H1 (cell line): ENCODE results near the gene USP6. TPM values are rescaled to one million over a fixed set of nuclear protein-coding genes. Genes with fewer than 3 reads are reported as not detected.

Experiments
- CTCF ChIA-PET: fragments of 300-600 bp; sonication (Branson Sonifier 250); formaldehyde crosslinking; loops from one replicate; lab custom pipeline; 2021; ENCODE audit not compliant: partially characterized antibody; lab: Charles Lee
- POLR2A ChIA-PET: fragments of 300-600 bp; sonication (Branson Sonifier 250); formaldehyde crosslinking; loops from one replicate; lab custom pipeline; 2021; ENCODE audit warnings: inconsistent platforms; ENCODE audit not compliant: partially characterized antibody; lab: Charles Lee
- DNase-seq, 2 experiments: peaks; one replicate each; pipeline versions ENCODE4 v3.0.0 to v3.0.0-alpha.2; 2010 to 2022; ENCODE audit warnings: low spot score in 2 of 2, low read depth in 1 of 2, mixed read lengths in 1 of 2
- FAIRE-seq: peaks from 2 replicates; lab custom pipeline; 2011; peaks lifted over from hg19 to GRCh38; lab: Jason Lieb, UNC
- H2AFZ ChIP-seq: 2 replicates; pipeline ENCODE4 v1.8.1; 2012; ENCODE audit warnings: low read length, inconsistent platforms
- H2AK5ac ChIP-seq: 2 replicates; pipeline ENCODE4 v1.6.1; 2013; ENCODE audit warnings: low read depth, low read length
- H2BK120ac ChIP-seq: replicated peaks from 2 replicates; pipeline ENCODE3; 2013; ENCODE audit warnings: low read depth, low read length, inconsistent platforms
- H2BK12ac ChIP-seq: 2 replicates; pipeline ENCODE4 v1.6.1; 2013; ENCODE audit warnings: low read depth, low read length
- H2BK15ac ChIP-seq: 2 replicates; pipeline ENCODE4 v1.6.1; 2013; ENCODE audit warnings: low read length
- H2BK20ac ChIP-seq: 2 replicates; pipeline ENCODE4 v1.6.1; 2013; ENCODE audit warnings: low read length
- H2BK5ac ChIP-seq: 2 replicates; pipeline ENCODE4 v1.6.1; 2013; ENCODE audit warnings: low read depth, low read length
- H3K14ac ChIP-seq: 2 replicates; pipeline ENCODE4 v1.6.1; 2013; ENCODE audit warnings: inconsistent platforms; ENCODE audit not compliant: insufficient read length
- H3K18ac ChIP-seq: 2 replicates; pipeline ENCODE4 v1.6.1; 2013; ENCODE audit warnings: low read length; ENCODE audit errors: extremely low read depth
- H3K23ac ChIP-seq: 2 replicates; pipeline ENCODE4 v1.6.1; 2013; ENCODE audit warnings: inconsistent platforms; ENCODE audit not compliant: insufficient read length
- H3K23me2 ChIP-seq: 2 replicates; pipeline ENCODE4 v1.6.1; 2013; ENCODE audit warnings: low read depth, low read length
- H3K27ac ChIP-seq: 2 replicates; pipeline ENCODE4 v1.6.1; 2011; ENCODE audit warnings: low read depth, low read length, inconsistent platforms
- H3K27me3 ChIP-seq, 4 experiments: replicated peaks in 1 of 4; 1 replicate in 1 of 4; 2 replicates in 3 of 4; pipeline versions ENCODE4 v1.6.1 to v1.8.1; 2011 to 2013; ENCODE audit warnings: low read length in 3 of 4, mild to moderate bottlenecking in 3 of 4, inconsistent platforms in 2 of 4, mixed read lengths in 2 of 4, moderate library complexity in 1 of 4; ENCODE audit not compliant: control insufficient read depth in 3 of 4, insufficient read depth in 3 of 4; ENCODE audit errors: extremely low read depth in 1 of 4
- H3K36me3 ChIP-seq, 4 experiments: 2 replicates each; pipeline versions ENCODE4 v1.6.1 to v1.8.1; 2011 to 2013; ENCODE audit warnings: mild to moderate bottlenecking in 4 of 4, low read length in 3 of 4, moderate library complexity in 2 of 4, control low read depth in 1 of 4, inconsistent platforms in 1 of 4; ENCODE audit not compliant: insufficient read depth in 4 of 4, control insufficient read depth in 2 of 4
- H3K4ac ChIP-seq: replicated peaks from 2 replicates; pipeline ENCODE3; 2013; ENCODE audit warnings: low read length, low read depth, mixed read lengths, inconsistent platforms; ENCODE audit not compliant: insufficient read length
- H3K4me1 ChIP-seq, 4 experiments: replicated peaks in 1 of 4; 1 replicate in 1 of 4; 2 replicates in 3 of 4; pipeline versions ENCODE4 v1.6.1 to v1.8.1; 2011 to 2013; ENCODE audit warnings: low read length in 3 of 4, inconsistent platforms in 2 of 4, mixed read lengths in 1 of 4; ENCODE audit not compliant: insufficient read depth in 4 of 4, control insufficient read depth in 3 of 4
- H3K4me2 ChIP-seq, 2 experiments: 2 replicates each; pipeline versions ENCODE4 v1.6.1 to v1.8.1; 2011 to 2013; ENCODE audit warnings: low read depth in 2 of 2, low read length in 2 of 2, control low read depth in 1 of 2, inconsistent platforms in 1 of 2, mild to moderate bottlenecking in 1 of 2; ENCODE audit not compliant: insufficient read depth in 1 of 2
- H3K4me3 ChIP-seq, 4 experiments: fragments of 200-600, 300-600 bp in 1 of 4; sonication (generic), shearing (Covaris generic), sonication (Bioruptor Twin) in 1 of 4; 2 replicates each; pipeline versions ENCODE4 v1.5.1 to v1.8.1; 2011 to 2016; ENCODE audit warnings: low read length in 4 of 4, low read depth in 3 of 4, control low read depth in 2 of 4, inconsistent platforms in 2 of 4, mild to moderate bottlenecking in 2 of 4, mixed read lengths in 1 of 4, moderate library complexity in 1 of 4; ENCODE audit not compliant: insufficient read depth in 2 of 4; ENCODE audit errors: extremely low read depth in 1 of 4
- H3K56ac ChIP-seq: replicated peaks from 2 replicates; pipeline ENCODE3; 2013; ENCODE audit warnings: low read depth, mild to moderate bottlenecking, mixed read lengths, low read length, inconsistent platforms; ENCODE audit not compliant: insufficient read length
- H3K79me1 ChIP-seq: 2 replicates; pipeline ENCODE4 v1.6.1; 2013; ENCODE audit warnings: low read depth, low read length, control low read depth
- H3K79me2 ChIP-seq, 2 experiments: 2 replicates each; pipeline versions ENCODE4 v1.6.1 to v1.8.1; 2012 to 2013; ENCODE audit warnings: low read length in 2 of 2, mild to moderate bottlenecking in 2 of 2, inconsistent platforms in 1 of 2; ENCODE audit not compliant: insufficient read depth in 2 of 2, control insufficient read depth in 1 of 2
- H3K9ac ChIP-seq, 4 experiments: replicated peaks in 1 of 4; 1 replicate in 1 of 4; 2 replicates in 3 of 4; pipeline versions ENCODE4 v1.6.1 to v1.8.1; 2011 to 2013; ENCODE audit warnings: low read depth in 3 of 4, low read length in 3 of 4, control low read depth in 2 of 4, mild to moderate bottlenecking in 2 of 4, moderate library complexity in 2 of 4, inconsistent platforms in 1 of 4; ENCODE audit errors: extremely low read depth in 1 of 4
- H3K9me3 ChIP-seq, 2 experiments: 2 replicates each; pipeline versions ENCODE4 v1.6.1 to v1.8.1; 2012 to 2013; ENCODE audit warnings: mild to moderate bottlenecking in 2 of 2, moderate library complexity in 2 of 2, control low read depth in 1 of 2, inconsistent platforms in 1 of 2, low read depth in 1 of 2, low read length in 1 of 2, mixed read lengths in 1 of 2; ENCODE audit not compliant: insufficient read depth in 2 of 2
- H4K20me1 ChIP-seq, 2 experiments: replicated peaks in 1 of 2; 2 replicates each; pipeline versions ENCODE3 to v1.8.1; 2011 to 2013; ENCODE audit warnings: inconsistent platforms in 2 of 2, low read length in 2 of 2, mild to moderate bottlenecking in 1 of 2; ENCODE audit not compliant: insufficient read depth in 2 of 2, control insufficient read depth in 1 of 2
- H4K5ac ChIP-seq: 2 replicates; pipeline ENCODE4 v1.6.1; 2013; ENCODE audit warnings: low read length, low read depth, mixed read lengths, inconsistent platforms; ENCODE audit not compliant: insufficient read length
- H4K8ac ChIP-seq: 2 replicates; pipeline ENCODE4 v1.8.0; 2013; ENCODE audit warnings: mild to moderate bottlenecking, moderate library complexity, low read length, inconsistent platforms; ENCODE audit not compliant: insufficient read depth; ENCODE audit errors: extremely low read depth
- H4K91ac ChIP-seq: replicated peaks from 2 replicates; pipeline ENCODE3; 2013; ENCODE audit warnings: low read length, mixed read lengths, inconsistent platforms; ENCODE audit not compliant: insufficient read length
- CEBPB ChIP-seq: IDR thresholded peaks from 2 replicates; pipeline ENCODE4 v1.6.1; 2012; ENCODE audit warnings: low read depth, low read length
- KDM1A ChIP-seq: fragments of 200-600, 300-600 bp; sonication (generic); IDR thresholded peaks from 2 replicates; pipeline ENCODE4 v1.7.1; 2016; ENCODE audit warnings: mild to moderate bottlenecking, low read length, borderline replicate concordance
- NRF1 ChIP-seq: IDR thresholded peaks from 2 replicates; pipeline ENCODE4 v1.6.1; 2011; ENCODE audit warnings: mild to moderate bottlenecking, low read depth, low read length, improper control_type of control experiment
- SP1 ChIP-seq: IDR thresholded peaks from 2 replicates; pipeline ENCODE4 v1.6.1; 2011; ENCODE audit warnings: low read depth, low read length
- WGBS, 2 experiments: shearing (Covaris generic) in 1 of 2; methylation state at CpG; one replicate each; pipeline versions ENCODE4 v1.1.6 to v1.1.7; 2013 to 2015; ENCODE audit warnings: low lambda C conversion rate in 2 of 2, mixed read lengths in 2 of 2, inconsistent platforms in 1 of 2, low coverage in 1 of 2, missing lambda C conversion rate in 1 of 2; ENCODE audit not compliant: insufficient replicate concordance in 2 of 2, insufficient coverage in 1 of 2, insufficient read length in 1 of 2; ENCODE audit errors: extremely low coverage in 1 of 2, missing lambda C conversion rate in 1 of 2; 5-methylcytosine and 5-hydroxymethylcytosine counted together
- polyA plus RNA-seq, 7 experiments: library from polyadenylated mRNA; depleted of rRNA in 3 of 7; stranded (reverse) in 5 of 7; unstranded in 2 of 7; fragments of >200 nt in 5 of 7; fragments of 200-250 nt in 2 of 7; gene quantifications; 1 replicate in 5 of 7; 2 replicates in 1 of 7; 4 replicates in 1 of 7; pipeline versions ENCODE4 v1.2.1 to v1.2.3, GENCODE V29; 2011 to 2013; ENCODE audit warnings: missing spikeins in 2 of 7, mixed read lengths in 2 of 7
- total RNA-seq: library from RNA; stranded (reverse); fragmentation: NEBNext Ultra II Directional; extraction: Animal tissue kit (Norgen Biotek cat#: 25700); gene quantifications from 2 replicates; pipeline ENCODE4 v1.2.1, GENCODE V29; 2021

USP6 gene
- total and polyA plus RNA-seq, 2 of the 8 experiments (the other 6 are each of a cell fraction or from before 2014, with no cell fraction given), result 0.08 to 0.32 TPM

- no peak overlapping the region for H3K4me2 ChIP-seq
- no peak overlapping the region for H2AK5ac ChIP-seq
- no peak overlapping the region for H2BK12ac ChIP-seq
- H2BK15ac ChIP-seq, result no peak overlapping the region
- H3K18ac ChIP-seq, result no peak overlapping the region
- peaks cover 71 to 78% of the 10 kb centered on the region in 2 experiments for H3K9me3 ChIP-seq
- no peak overlapping the region for H3K4ac ChIP-seq
- H4K5ac ChIP-seq, result no peak overlapping the region
- no peak overlapping the region for H3K56ac ChIP-seq
- H3K4me1 ChIP-seq, result no peaks in the 10 kb centered on the region
- no peak overlapping the region for H3K23ac ChIP-seq
- DNase-seq (no peak), FAIRE-seq (no peak)
- no peaks in the 10 kb centered on the region for H3K79me1 ChIP-seq
- H4K8ac ChIP-seq, result no peak overlapping the region
- no peak overlapping the region for H2BK20ac ChIP-seq
- no peak overlapping the region for H3K14ac ChIP-seq
- no peak overlapping the region for H2BK120ac ChIP-seq
- H3K36me3 ChIP-seq, result peaks cover 3 to 54% (median 19%) of the 10 kb centered on the region in 4 experiments; a peak in 6 of 8 replicates
- H3K27me3 ChIP-seq, result no peaks in the 10 kb centered on the region
- no peak overlapping the region for H3K9ac ChIP-seq
- POLR2A ChIA-PET, result interaction anchor here (1.0 kb wide), 1 partner anchor 8 kb away, joined by 3 read pairs; no protein-coding TSS in a partner anchor
- CTCF ChIA-PET, result no interaction called here
- no peaks in the 10 kb centered on the region for H4K20me1 ChIP-seq
- no peak overlapping the region for H3K27ac ChIP-seq
- TF ChIP-seq NRF1 (no peak), SP1 (no peak), KDM1A (no peak), CEBPB (no peak)
- no peaks in the 10 kb centered on the region for H3K23me2 ChIP-seq
- no peak overlapping the region for H4K91ac ChIP-seq
- WGBS, 2 experiments, result 90% methylated on average over 9 of the region's 12 CpGs; no CpG with 5 or more reads in 1 of the 2 experiments
- no peaks in the 10 kb centered on the region for H3K79me2 ChIP-seq
- H2AFZ ChIP-seq, result no peak overlapping the region
- H2BK5ac ChIP-seq, result no peak overlapping the region
- peak overlapping the region in 1 of 4 experiments; percentile 30; a peak in 1 of 8 replicates for H3K4me3 ChIP-seq
Measured at GRCh38 chr17:5179003-5179402, 63.2 kb downstream of the USP6 start.
